HepG2 (cell line): ENCODE data around the gene DHX8. TPM values are rescaled to one million over a fixed set of nuclear protein-coding genes. Genes with fewer than 3 reads are reported as not detected.
A peak's percentile ranks its signal among the peaks of the same experiment; 100 is the strongest.

Experiments
- ARNT ChIP-seq: fragments of 450-650 bp; IDR thresholded peaks from 2 replicates; pipeline ENCODE4 v1.6.1; 2017
- BRD4 ChIP-seq: sonication (generic); formaldehyde crosslinking; IDR thresholded peaks from 2 replicates; pipeline ENCODE4 v1.4.0; 2020; ENCODE audit warnings: missing genetic modification reagents
- DZIP1 ChIP-seq: sonication (generic); formaldehyde crosslinking; IDR thresholded peaks from 2 replicates; pipeline ENCODE4 v1.5.0; 2020; ENCODE audit warnings: mild to moderate bottlenecking, missing genetic modification reagents
- KAT2B ChIP-seq: fragments of 150-350 bp; IDR thresholded peaks from 2 replicates; pipeline ENCODE4 v1.6.1; 2014; ENCODE audit warnings: low read depth, low read length, borderline replicate concordance
- MEIS1 ChIP-seq: sonication (generic); formaldehyde crosslinking; IDR thresholded peaks from 2 replicates; pipeline ENCODE4 v1.9.0; 2021; ENCODE audit warnings: mild to moderate bottlenecking, missing genetic modification reagents, moderate library complexity, borderline replicate concordance
- RBM39 ChIP-seq: fragments of 200-400 bp; formaldehyde crosslinking; IDR thresholded peaks from one replicate; pipeline ENCODE4 v1.6.1; 2018; ENCODE audit warnings: antibody characterized with exemption, mild to moderate bottlenecking, low read depth, low read length; ENCODE audit not compliant: poor library complexity, severe bottlenecking
- RERE ChIP-seq: IDR thresholded peaks from 2 replicates; pipeline ENCODE4 v1.6.1; 2016; ENCODE audit warnings: low read depth, missing genetic modification reagents, missing compliant biosample characterization
- RNF219 ChIP-seq: sonication (generic); formaldehyde crosslinking; IDR thresholded peaks from 2 replicates; pipeline ENCODE4 v1.5.0; 2020; ENCODE audit warnings: mild to moderate bottlenecking, missing genetic modification reagents
- SCMH1 ChIP-seq: sonication (generic); formaldehyde crosslinking; IDR thresholded peaks from 2 replicates; pipeline ENCODE4 v1.9.0; 2021; ENCODE audit warnings: missing genetic modification reagents, mild to moderate bottlenecking, borderline replicate concordance
- ZBTB21 ChIP-seq: sonication (generic); formaldehyde crosslinking; IDR thresholded peaks from 2 replicates; pipeline ENCODE4 v1.4.0; 2020; ENCODE audit warnings: missing genetic modification reagents
- ZNF264 ChIP-seq: sonication (generic); formaldehyde crosslinking; IDR thresholded peaks from 2 replicates; pipeline ENCODE4 v1.4.0; 2020; ENCODE audit warnings: missing genetic modification reagents
- ZNF75D ChIP-seq: sonication (generic); formaldehyde crosslinking; IDR thresholded peaks from 2 replicates; pipeline ENCODE4 v1.8.1; 2023; ENCODE audit warnings: missing genetic modification reagents, mild to moderate bottlenecking, borderline replicate concordance
- ZSCAN21 ChIP-seq: sonication (generic); formaldehyde crosslinking; IDR thresholded peaks from 2 replicates; pipeline ENCODE4 v1.8.0; 2022; ENCODE audit warnings: mild to moderate bottlenecking, missing genetic modification reagents, moderate library complexity, borderline replicate concordance
- polyA plus RNA-seq, 8 experiments: library from polyadenylated mRNA; depleted of rRNA in 3 of 8; stranded (reverse) in 7 of 8; unstranded in 1 of 8; fragments of >200 nt; fragmentation: Illumina TruSeq in 4 of 8; extraction: Trizol in 4 of 8; gene quantifications; 2 replicates each; pipeline versions ENCODE4 v1.2.1 to v1.2.3, GENCODE V29; 2011 to 2016; ENCODE audit warnings: low read depth in 4 of 8, missing spikeins in 1 of 8, mixed read lengths in 1 of 8; ENCODE audit not compliant: insufficient read depth in 1 of 8
- total RNA-seq, 5 experiments: library from RNA; depleted of rRNA; stranded (reverse); fragments of >200 nt; fragmentation: Illumina TruSeq; extraction: Trizol; gene quantifications; 2 replicates each; pipeline ENCODE4 v1.2.3, GENCODE V29; 2016; ENCODE audit warnings: low read depth in 1 of 5
- TF ChIP-seq, protein P1 (sequence below): sonication (generic); formaldehyde crosslinking; IDR thresholded peaks from 2 replicates; pipeline ENCODE4 v1.4.0; 2020; ENCODE audit warnings: mild to moderate bottlenecking, low read depth, missing genetic modification reagents
- TF ChIP-seq, protein P2 (sequence below): sonication (generic); formaldehyde crosslinking; IDR thresholded peaks from 2 replicates; pipeline ENCODE4 v1.5.0; 2020; ENCODE audit warnings: mild to moderate bottlenecking, missing genetic modification reagents

Gene DHX8
- total and polyA plus RNA-seq, 2 of the 13 experiments (the other 11 are each of a cell fraction or from before 2014, with no cell fraction given), result 24.8 to 48.9 TPM

DNA sequence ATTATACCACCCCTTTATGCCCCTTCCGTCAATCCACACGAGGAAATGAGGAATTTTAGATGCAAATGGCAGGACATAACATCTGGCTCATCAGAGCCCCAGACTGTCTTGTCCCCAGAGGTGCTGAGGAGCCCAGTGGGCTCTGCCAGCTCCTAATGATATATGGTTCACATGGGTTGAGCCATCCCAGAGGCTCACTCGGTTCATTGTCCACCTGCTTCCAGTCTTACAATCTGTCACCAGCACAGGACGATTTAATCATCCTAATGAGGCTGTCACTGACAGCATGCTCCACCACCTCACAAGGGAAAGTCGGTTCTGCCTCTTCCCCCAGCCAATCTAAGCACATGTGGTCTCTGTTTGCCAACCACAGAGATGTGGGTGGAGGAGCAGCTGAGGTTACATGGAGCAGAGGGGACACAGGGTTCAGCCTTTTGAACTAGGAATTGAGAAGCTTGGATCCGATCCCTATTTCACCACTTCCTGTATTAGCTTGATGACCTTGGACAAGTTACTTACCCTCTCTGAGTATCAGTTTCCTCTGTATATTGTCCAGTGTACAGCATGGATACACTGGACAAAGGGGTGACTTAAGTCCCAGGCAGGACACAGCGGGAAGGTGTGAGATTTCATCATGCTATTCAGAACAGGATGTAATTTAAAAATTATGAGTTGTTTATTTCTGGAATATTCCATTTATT is 27.0 kb upstream of the DHX8 start (continued):
- TF ChIP-seq DZIP1 (no peak), ZNF75D (CRISPR knock-in tag) (no peak), BRD4 (CRISPR knock-in tag) (peak; percentile 89), RNF219 (CRISPR knock-in tag) (peak; percentile 73; the same call in 1 of the 2 replicates), ZBTB21 (CRISPR knock-in tag) (peak; percentile 65), RBM39 (no peak), ARNT (no peak), KAT2B (no peak), MEIS1 (CRISPR knock-in tag) (peak; percentile 94), ZSCAN21 (CRISPR knock-in tag) (peak; percentile 87), ZNF264 (CRISPR knock-in tag) (peak; percentile 95), SCMH1 (no peak), RERE (CRISPR knock-in tag) (peak; percentile 98)
- TF ChIP-seq, protein P1, sequence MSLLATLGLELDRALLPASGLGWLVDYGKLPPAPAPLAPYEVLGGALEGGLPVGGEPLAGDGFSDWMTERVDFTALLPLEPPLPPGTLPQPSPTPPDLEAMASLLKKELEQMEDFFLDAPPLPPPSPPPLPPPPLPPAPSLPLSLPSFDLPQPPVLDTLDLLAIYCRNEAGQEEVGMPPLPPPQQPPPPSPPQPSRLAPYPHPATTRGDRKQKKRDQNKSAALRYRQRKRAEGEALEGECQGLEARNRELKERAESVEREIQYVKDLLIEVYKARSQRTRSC (CRISPR knock-in tag), result no peak
- TF ChIP-seq, protein P2, sequence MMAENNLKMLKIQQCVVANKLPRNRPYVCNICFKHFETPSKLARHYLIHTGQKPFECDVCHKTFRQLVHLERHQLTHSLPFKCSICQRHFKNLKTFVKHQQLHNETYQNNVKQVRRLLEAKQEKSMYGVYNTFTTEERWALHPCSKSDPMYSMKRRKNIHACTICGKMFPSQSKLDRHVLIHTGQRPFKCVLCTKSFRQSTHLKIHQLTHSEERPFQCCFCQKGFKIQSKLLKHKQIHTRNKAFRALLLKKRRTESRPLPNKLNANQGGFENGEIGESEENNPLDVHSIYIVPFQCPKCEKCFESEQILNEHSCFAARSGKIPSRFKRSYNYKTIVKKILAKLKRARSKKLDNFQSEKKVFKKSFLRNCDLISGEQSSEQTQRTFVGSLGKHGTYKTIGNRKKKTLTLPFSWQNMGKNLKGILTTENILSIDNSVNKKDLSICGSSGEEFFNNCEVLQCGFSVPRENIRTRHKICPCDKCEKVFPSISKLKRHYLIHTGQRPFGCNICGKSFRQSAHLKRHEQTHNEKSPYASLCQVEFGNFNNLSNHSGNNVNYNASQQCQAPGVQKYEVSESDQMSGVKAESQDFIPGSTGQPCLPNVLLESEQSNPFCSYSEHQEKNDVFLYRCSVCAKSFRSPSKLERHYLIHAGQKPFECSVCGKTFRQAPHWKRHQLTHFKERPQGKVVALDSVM (CRISPR knock-in tag), result peak; percentile 56; the same call in 1 of the 2 replicates
